B cell (primary cell): ENCODE measurements around the gene ACTR5. TPM values are rescaled to one million over a fixed set of nuclear protein-coding genes. Genes with fewer than 3 reads are reported as not detected.

Experiments used
- ATAC-seq: fragments of 200-7000 bp; cut with Tn5 transposase; one replicate; pipeline ENCODE4 v1.10.0; 2021; ENCODE audit warnings: low read depth, mild to moderate bottlenecking, moderate number of reproducible peaks, moderate library complexity
- CTCF ChIA-PET: fragments of 350-600 bp; sonication (Branson Sonifier 250); formaldehyde crosslinking; loops from one replicate; lab custom pipeline; 2021; ENCODE audit warnings: antibody characterized with exemption, inconsistent platforms; lab: Charles Lee
- POLR2A ChIA-PET: fragments of 350-600 bp; sonication (Branson Sonifier 250); formaldehyde crosslinking; loops from one replicate; lab custom pipeline; 2021; ENCODE audit warnings: antibody characterized with exemption; lab: Charles Lee
- DNase-seq: peaks from one replicate; pipeline ENCODE4 v3.0.0; 2013
- H2AFZ ChIP-seq: 2 replicates; pipeline ENCODE4 v1.6.1; 2012; ENCODE audit warnings: mild to moderate bottlenecking, low read depth, low read length; ENCODE audit not compliant: insufficient read depth, poor library complexity, severe bottlenecking
- H3K27ac ChIP-seq, 2 donors: 1 replicate in 1 of 2; 2 replicates in 1 of 2; pipeline ENCODE4 v1.5.1; 2012 to 2013; ENCODE audit warnings: low read length in 2 of 2, mild to moderate bottlenecking in 2 of 2, moderate library complexity in 1 of 2
- H3K27me3 ChIP-seq, 4 experiments: fragments of 200-600 bp in 1 of 4; sonication (generic) in 1 of 4; replicated peaks in 1 of 4; 1 replicate in 2 of 4; 2 replicates in 2 of 4; pipeline versions ENCODE4 v1.6.1 to v1.7.0; 2013 to 2016; ENCODE audit warnings: low read length in 3 of 4, mild to moderate bottlenecking in 2 of 4, mixed read lengths in 1 of 4, moderate library complexity in 1 of 4; ENCODE audit not compliant: insufficient read depth in 4 of 4, control insufficient read depth in 3 of 4; ENCODE audit errors: control extremely low read depth in 1 of 4
- H3K36me3 ChIP-seq, 2 experiments: replicated peaks in 1 of 2; 1 replicate in 1 of 2; 2 replicates in 1 of 2; pipeline versions ENCODE4 v1.6.1 to v1.7.1; 2013; ENCODE audit warnings: low read length in 1 of 2; ENCODE audit not compliant: insufficient read depth in 2 of 2, control insufficient read depth in 1 of 2; ENCODE audit errors: control extremely low read depth in 1 of 2, extremely low read depth in 1 of 2
- H3K4me1 ChIP-seq, 2 donors: fragments of 200-600 bp in 1 of 2; sonication (generic) in 1 of 2; 1 replicate in 1 of 2; 2 replicates in 1 of 2; pipeline versions ENCODE4 v1.5.1 to v1.6.1; 2013 to 2017; ENCODE audit warnings: low read length in 2 of 2; ENCODE audit not compliant: control insufficient read depth in 2 of 2, insufficient read depth in 2 of 2
- H3K4me2 ChIP-seq: replicated peaks from 2 replicates; pipeline ENCODE3; 2012; ENCODE audit warnings: mild to moderate bottlenecking, low read depth, low read length; ENCODE audit not compliant: poor library complexity, severe bottlenecking
- H3K4me3 ChIP-seq, 5 experiments: fragments of 200-600 bp in 1 of 5; sonication (generic) in 1 of 5; 1 replicate in 3 of 5; 2 replicates in 2 of 5; pipeline versions ENCODE4 v1.5.1 to v1.7.0; 2011 to 2016; ENCODE audit warnings: low read length in 4 of 5, mild to moderate bottlenecking in 4 of 5, low read depth in 2 of 5, control low read depth in 1 of 5, moderate library complexity in 1 of 5; ENCODE audit not compliant: insufficient read depth in 1 of 5; ENCODE audit errors: control extremely low read depth in 1 of 5, extremely low read depth in 1 of 5
- H3K79me2 ChIP-seq: fragments of 200-600 bp; sonication (generic); one replicate; pipeline ENCODE4 v1.6.0; 2016; ENCODE audit warnings: low read length; ENCODE audit not compliant: control insufficient read depth, insufficient read depth
- H3K9ac ChIP-seq: fragments of 200-600 bp; sonication (generic); 2 replicates; pipeline ENCODE4 v1.6.1; 2017; ENCODE audit warnings: mild to moderate bottlenecking, low read length, moderate library complexity
- H3K9me3 ChIP-seq, 3 donors: one replicate each; pipeline versions ENCODE4 v1.6.1 to v1.7.1; 2013; ENCODE audit warnings: low read length in 2 of 3; ENCODE audit not compliant: control insufficient read depth in 2 of 3, insufficient read depth in 1 of 3; ENCODE audit errors: control extremely low read depth in 1 of 3
- H4K20me1 ChIP-seq: 2 replicates; pipeline ENCODE4 v1.6.0; 2012; ENCODE audit warnings: mild to moderate bottlenecking, low read length; ENCODE audit not compliant: insufficient read depth, control insufficient read depth, poor library complexity, severe bottlenecking
- H3K27ac Mint-ChIP-seq: one replicate; pipeline ENCODE4 v1.8.0; 2021; ENCODE audit warnings: mixed read lengths
- H3K27me3 Mint-ChIP-seq: one replicate; pipeline ENCODE4 v1.8.0; 2021; ENCODE audit warnings: mixed read lengths
- H3K4me1 Mint-ChIP-seq: one replicate; pipeline ENCODE4 v1.8.0; 2021; ENCODE audit warnings: mixed read lengths
- H3K4me3 Mint-ChIP-seq: one replicate; pipeline ENCODE4 v1.8.0; 2021; ENCODE audit warnings: mixed read lengths
- H3K9me3 Mint-ChIP-seq: one replicate; pipeline ENCODE4 v1.8.0; 2022; ENCODE audit warnings: mixed read lengths; ENCODE audit not compliant: insufficient read depth
- CTCF ChIP-seq: fragments of 200-600 bp; IDR thresholded peaks from one replicate; pipeline ENCODE4 v1.8.0; 2022; ENCODE audit warnings: antibody characterized with exemption, mild to moderate bottlenecking
- EZH2 ChIP-seq: IDR thresholded peaks from 2 replicates; pipeline ENCODE4 v1.6.1; 2012; ENCODE audit warnings: borderline replicate concordance, low read depth, mild to moderate bottlenecking, moderate library complexity, low read length; ENCODE audit not compliant: insufficient read depth, poor library complexity, severe bottlenecking
- WGBS: methylation state at CpG from one replicate; pipeline ENCODE4 v1.1.5; 2013; ENCODE audit warnings: missing lambda C conversion rate; ENCODE audit not compliant: insufficient coverage; 5-methylcytosine and 5-hydroxymethylcytosine counted together
- intact Hi-C: fragments of 100-400 bp; cut with micrococcal nuclease; formaldehyde crosslinking; loops from one replicate; pipeline ENCODE4 v1.10.0; 2022
- polyA minus RNA-seq: library from RNA; depleted of rRNA, polyadenylated mRNA; stranded (reverse); fragments of >200 nt; gene quantifications from 2 replicates; pipeline ENCODE4 v1.2.3, GENCODE V29; 2012
- polyA plus RNA-seq: library from polyadenylated mRNA; depleted of rRNA; stranded (reverse); fragments of >200 nt; gene quantifications from 2 replicates; pipeline ENCODE4 v1.2.3, GENCODE V29; 2012
- total RNA-seq, 2 donors: library from RNA; stranded (reverse); fragments of 120-200 nt in 1 of 2; gene quantifications; 1 replicate in 1 of 2; 2 replicates in 1 of 2; pipeline versions ENCODE4 v1.2.3 to v1.2.4, GENCODE V29; 2013 to 2022

ACTR5 gene
- total RNA-seq (15.4 and 16.7 TPM in 2 replicates), polyA plus RNA-seq (18.0 and 22.4 TPM in 2 replicates), polyA minus RNA-seq (14.6 and 15.1 TPM in 2 replicates)
- 10.5 TPM for total RNA-seq (2013)

GRCh38 chr20:38748097-38748860 is at the start of gene ACTR5:
Gene ACTR5, plus strand, starts transcription at chr20:38748460. Its CDS starts 19 bp downstream, at chr20:38748479.
- DNase-seq (peak; percentile 99), ATAC-seq (peak; percentile 93)
- ChIA-PET POLR2A (interaction anchor here (0.7 to 1.4 kb wide), 5 partner anchors 15 to 127 kb away, joined by 3 to 7 read pairs (median 3); partner anchors contain the start of gene PPP1R16B), CTCF (interaction anchor here (0.6 to 7.9 kb wide), 16 partner anchors 9 to 313 kb away, joined by 3 to 102 read pairs (median 3); partner anchors contain the start of genes DHX35, PPP1R16B and SNHG17)
- H3K4me1 Mint-ChIP-seq: peaks cover 22% of the 10 kb centered on the region
- peak within 1 kb of the TSS; percentile 97 for H3K4me3 Mint-ChIP-seq
- peak within 1 kb of the TSS; percentile 98 for H2AFZ ChIP-seq
- peaks cover 0 to 14% of the 10 kb centered on the region in 2 experiments for H3K36me3 ChIP-seq
- no peaks in the 10 kb centered on the region for H3K9me3 Mint-ChIP-seq
- intact Hi-C loops: loop anchor here (1.0 to 10.0 kb wide), 7 partner anchors 17 to 1056 kb away; partner anchors contain the start of genes CTNNBL1, DHX35, FAM83D and PPP1R16B
- peaks cover 30% of the 10 kb centered on the region for H3K79me2 ChIP-seq
- H3K9ac ChIP-seq: peak within 1 kb of the TSS; percentile 91
- H3K27me3 Mint-ChIP-seq: peaks cover 6% of the 10 kb centered on the region
- peak within 1 kb of the TSS; percentile 56 to 82 (median 71) for H3K4me3 ChIP-seq
- peak within 1 kb of the TSS; percentile 86 for H3K4me2 ChIP-seq
- TF ChIP-seq CTCF (no peak), EZH2 (no peak)
- peaks cover 8% of the 10 kb centered on the region for H4K20me1 ChIP-seq
- peak within 1 kb of the TSS; percentile 99 for H3K27ac Mint-ChIP-seq
- peaks cover 0 to 4% (median 2%) of the 10 kb centered on the region in 4 experiments for H3K27me3 ChIP-seq
- peaks cover 13 to 17% of the 10 kb centered on the region in 2 donors for H3K4me1 ChIP-seq
- peak within 1 kb of the TSS; percentile 80 to 91 for H3K27ac ChIP-seq
- H3K9me3 ChIP-seq: no peaks in the 10 kb centered on the region
- WGBS: under 1% methylated on average over 84 of the region's 84 CpGs

DNA sequence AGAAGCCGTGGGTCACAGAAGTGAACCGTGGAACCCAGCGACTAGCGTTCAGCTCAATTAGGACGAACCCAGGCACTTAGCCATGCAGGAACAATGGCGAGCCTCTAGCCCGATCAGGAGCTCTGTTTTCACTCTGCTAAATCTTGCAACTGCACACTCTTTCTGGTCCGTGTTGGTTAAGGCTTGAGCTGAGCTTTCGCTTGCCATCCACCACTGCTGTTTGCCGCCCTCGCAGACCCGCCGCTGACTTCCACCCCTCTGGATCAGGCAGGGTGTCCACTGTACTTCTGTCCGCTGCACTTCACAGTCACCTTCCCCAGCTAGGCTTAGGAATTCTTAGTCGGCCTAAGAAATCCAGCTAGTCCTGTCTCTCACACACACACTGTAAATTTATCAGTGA is 49.7 kb upstream of the ACTR5 start:
- ATAC-seq (no peak), DNase-seq (no peak)
- H3K9me3 ChIP-seq: no peaks in the 10 kb centered on the region
- no peak overlapping the region for H3K9ac ChIP-seq
- H3K27ac Mint-ChIP-seq: no peak overlapping the region
- peaks cover 0 to 7% (median 0%) of the 10 kb centered on the region in 4 experiments for H3K27me3 ChIP-seq
- no peaks in the 10 kb centered on the region for H3K4me1 Mint-ChIP-seq
- no peaks in the 10 kb centered on the region for H3K9me3 Mint-ChIP-seq
- H3K4me3 Mint-ChIP-seq: no peak overlapping the region
- H2AFZ ChIP-seq: no peak overlapping the region
- no peak overlapping the region for H3K27ac ChIP-seq
- H3K36me3 ChIP-seq: no peaks in the 10 kb centered on the region
- ChIA-PET CTCF (no interaction called here), POLR2A (interaction anchor here (0.6 kb wide), 1 partner anchor 782 kb away, joined by 3 read pairs; no protein-coding TSS in a partner anchor)
- 78% methylated on average over 14 of the region's 15 CpGs for WGBS
- H3K27me3 Mint-ChIP-seq: peaks cover 28% of the 10 kb centered on the region
- no peaks in the 10 kb centered on the region for H3K79me2 ChIP-seq
- no peaks in the 10 kb centered on the region for H3K4me1 ChIP-seq
- no peaks in the 10 kb centered on the region for H4K20me1 ChIP-seq
- no peak overlapping the region for H3K4me3 ChIP-seq
- intact Hi-C loops: no loop called here
- no peak overlapping the region for H3K4me2 ChIP-seq
- TF ChIP-seq EZH2: no peak
- no peak for TF ChIP-seq CTCF
